Stomach (tissue), 4 donors: ENCODE data around the gene TIGD1.

Experiments
- CTCF ChIP-seq, 7 experiments: fragments of 450-650 bp in 4 of 7; fragments of 200-600 bp in 3 of 7; sonication (generic) in 3 of 7; IDR thresholded peaks; one replicate each; pipeline ENCODE4 v1.5.1; 2016 to 2019; ENCODE audit warnings: antibody characterized with exemption in 7 of 7, control low read depth in 2 of 7, mild to moderate bottlenecking in 1 of 7
- POLR2A ChIP-seq, 4 donors: fragments of 450-650 bp; IDR thresholded peaks; one replicate each; pipeline ENCODE4 v1.6.1; 2016; ENCODE audit warnings: antibody characterized with exemption in 4 of 4, control low read depth in 2 of 4, mild to moderate bottlenecking in 1 of 4, moderate library complexity in 1 of 4

GRCh38 chr2:232528746-232529460 is 21.5 kb downstream of the TIGD1 start:
- TF ChIP-seq CTCF (IDR thresholded peaks at IDR 0.05) (no peak), POLR2A (IDR thresholded peaks at IDR 0.05) (no peak)
